NCI-H748 (cell line): Measurements from ENCODE around the gene INHBB.
"Not testable (repeated sequence)": the region's sequence is repeated elsewhere in the genome, so short reads cannot be mapped to it uniquely, and the experiment has no call there.

Source experiments
- DNase-seq: peaks from one replicate; lab custom pipeline; 2025; ENCODE audit not compliant: unreplicated experiment; lab: John Stamatoyannopoulos, UW

Gene INHBB

GRCh38 chr2:120315367-120316033 is 30.4 kb upstream of the INHBB start:
- no peak for DNase-seq

DNA sequence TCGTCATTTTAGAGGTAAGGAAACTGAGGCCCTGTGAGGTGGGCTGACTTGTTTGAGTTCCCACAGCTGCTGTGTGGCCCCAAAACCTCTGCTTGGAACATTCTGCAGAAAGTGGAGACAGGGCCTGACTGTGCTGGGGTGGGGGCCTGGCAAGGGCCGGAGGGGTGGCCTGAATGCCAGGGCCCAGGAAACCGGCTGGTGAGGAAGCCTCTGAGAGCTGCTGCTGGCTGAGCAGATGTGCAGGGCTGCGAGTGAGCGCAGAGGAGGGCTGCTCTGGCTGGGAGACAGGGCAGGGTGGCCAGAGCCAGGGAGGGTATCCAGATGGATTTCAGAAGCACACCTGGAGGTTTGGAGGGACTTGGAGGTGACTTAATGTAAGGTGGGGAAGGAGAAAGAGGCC is 29.9 kb upstream of the INHBB start:
- no peak for DNase-seq

GRCh38 chr2:120316528-120317179 is 29.3 kb upstream of the INHBB start:
- DNase-seq: no peak

DNA sequence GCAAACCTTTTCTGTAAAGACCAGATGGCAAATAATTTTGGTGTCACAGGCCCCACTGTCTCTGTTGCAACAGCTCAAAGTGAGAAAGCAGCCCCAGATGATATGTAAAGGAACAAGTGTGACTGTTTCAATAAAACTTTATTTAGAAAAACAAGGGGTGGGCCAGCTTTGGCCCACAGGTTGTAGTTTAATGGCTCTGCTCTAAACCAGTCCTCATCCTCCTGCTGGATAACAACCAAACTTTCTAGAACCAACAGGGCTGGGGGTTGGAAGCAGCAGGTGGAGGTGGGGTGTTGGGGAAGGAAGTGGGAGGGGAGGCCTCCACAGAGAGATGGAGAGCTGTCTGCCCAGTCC is 28.8 kb upstream of the INHBB start:
- DNase-seq: no peak

DNA sequence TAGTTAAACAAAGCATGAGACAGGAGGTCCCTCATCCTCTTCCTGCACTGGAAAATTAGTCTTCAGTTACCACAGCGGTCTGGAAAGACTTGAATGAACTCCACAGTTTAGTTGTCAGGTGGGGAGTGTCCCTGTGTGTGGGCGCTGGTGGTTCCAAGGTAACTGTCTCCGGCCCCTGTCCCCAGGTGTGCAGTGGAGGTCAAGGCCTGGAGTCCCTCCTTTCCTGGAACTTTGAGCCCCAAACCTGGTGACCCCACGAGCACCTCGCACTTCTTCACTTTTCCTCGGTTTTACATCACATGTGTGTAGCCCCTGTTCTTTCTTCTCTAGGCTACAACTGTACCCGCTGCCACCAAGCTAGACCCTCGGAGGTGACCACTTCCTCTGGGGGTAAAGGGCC is 28.0 kb upstream of the INHBB start:
- DNase-seq: no peak

GRCh38 chr2:120318626-120319025 is 27.3 kb upstream of the INHBB start:
- DNase-seq: no peak

- no peak for DNase-seq
Measured at GRCh38 chr2:120319123-120319522, 26.8 kb upstream of the INHBB start.

DNA sequence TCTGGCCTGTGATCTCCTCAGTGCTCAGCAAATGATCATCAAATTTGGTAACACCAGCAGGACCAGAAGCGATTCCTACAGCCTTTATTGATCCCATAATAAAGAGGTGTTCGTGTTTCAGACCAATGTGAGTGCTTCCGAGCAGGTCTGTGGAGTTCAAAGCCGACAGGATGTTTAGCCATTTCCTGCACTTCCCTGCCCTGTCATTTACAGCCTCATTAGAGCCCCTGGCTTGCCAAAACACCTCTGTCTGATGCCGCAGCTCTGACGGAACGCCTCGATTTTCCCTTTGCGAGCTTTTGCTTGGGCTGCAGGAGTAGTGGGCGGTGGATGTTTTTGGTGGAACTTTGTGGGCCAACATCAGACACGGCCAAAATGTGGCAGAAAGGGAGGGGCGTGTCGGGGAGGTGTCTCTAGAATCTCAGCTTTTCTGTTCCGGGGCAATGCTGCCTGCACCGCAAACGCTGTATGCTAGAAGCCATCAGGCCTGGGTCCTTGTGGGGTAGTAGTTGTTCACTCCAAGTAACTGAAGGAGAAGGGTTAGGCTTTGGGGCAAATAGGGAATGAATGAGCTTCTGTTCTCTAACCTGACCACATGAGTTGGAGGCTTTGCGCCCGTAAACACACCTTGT is 26.1 kb upstream of the INHBB start:
- no peak for DNase-seq

GRCh38 chr2:120320318-120320851 is 25.6 kb upstream of the INHBB start:
- no peak for DNase-seq

DNA sequence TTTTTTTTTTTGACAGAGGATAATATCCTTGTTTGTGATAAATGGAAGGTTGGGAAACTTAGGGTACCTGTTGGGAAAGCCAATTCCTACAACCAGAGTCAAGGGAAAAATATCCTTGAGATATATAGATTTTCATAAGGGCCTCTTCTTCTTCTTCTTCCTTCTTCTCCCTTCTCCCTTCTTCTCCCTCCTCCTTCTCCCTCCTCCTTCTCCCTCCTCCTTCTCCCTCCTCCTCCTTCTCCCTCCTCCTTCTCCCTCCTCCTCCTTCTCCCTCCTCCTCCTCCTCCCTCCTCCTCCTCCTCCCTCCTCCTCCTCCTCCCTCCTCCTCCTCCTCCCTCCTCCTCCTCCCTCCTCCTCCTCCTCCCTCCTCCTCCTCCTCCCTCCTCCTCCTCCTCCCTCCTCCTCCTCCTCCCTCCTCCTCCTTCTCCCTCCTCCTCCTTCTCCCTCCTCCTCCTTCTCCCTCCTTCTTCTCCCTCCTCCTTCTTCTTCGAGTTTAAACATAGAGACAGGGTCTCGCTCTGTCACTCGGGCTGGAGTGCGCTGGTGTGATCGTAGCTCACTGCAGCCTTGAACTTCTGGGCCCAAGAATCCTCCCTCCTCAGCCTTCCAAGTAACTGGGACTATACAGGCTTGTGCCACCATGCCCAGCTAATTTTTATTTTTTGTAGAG is 24.9 kb upstream of the INHBB start:
- DNase-seq: not testable (repeated sequence)

- no peak for DNase-seq
Measured at GRCh38 chr2:120321721-120322284, 24.1 kb upstream of the INHBB start.

- no peak for DNase-seq
Measured at GRCh38 chr2:120322329-120322728, 23.6 kb upstream of the INHBB start.

DNA sequence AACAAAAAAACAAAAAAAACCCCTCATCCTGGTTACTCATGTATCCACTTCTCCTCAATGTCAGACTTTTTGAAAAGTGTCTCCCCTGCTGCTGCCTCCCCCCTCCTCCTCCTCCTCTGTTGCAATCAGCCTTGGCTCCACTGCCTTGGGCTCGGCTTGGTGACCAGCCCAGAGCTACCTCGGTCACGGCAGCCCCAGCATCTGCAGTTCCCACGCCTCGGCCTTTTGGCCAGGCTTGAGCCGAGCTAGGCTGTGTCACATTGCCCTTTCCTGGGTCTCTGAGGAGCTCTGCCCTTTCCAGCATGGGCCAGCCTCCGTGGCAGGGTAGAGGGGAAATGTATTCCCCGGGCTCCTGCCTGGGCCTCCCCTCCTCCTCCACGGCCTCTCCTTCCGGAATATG is 22.7 kb upstream of the INHBB start:
- DNase-seq: no peak

DNA sequence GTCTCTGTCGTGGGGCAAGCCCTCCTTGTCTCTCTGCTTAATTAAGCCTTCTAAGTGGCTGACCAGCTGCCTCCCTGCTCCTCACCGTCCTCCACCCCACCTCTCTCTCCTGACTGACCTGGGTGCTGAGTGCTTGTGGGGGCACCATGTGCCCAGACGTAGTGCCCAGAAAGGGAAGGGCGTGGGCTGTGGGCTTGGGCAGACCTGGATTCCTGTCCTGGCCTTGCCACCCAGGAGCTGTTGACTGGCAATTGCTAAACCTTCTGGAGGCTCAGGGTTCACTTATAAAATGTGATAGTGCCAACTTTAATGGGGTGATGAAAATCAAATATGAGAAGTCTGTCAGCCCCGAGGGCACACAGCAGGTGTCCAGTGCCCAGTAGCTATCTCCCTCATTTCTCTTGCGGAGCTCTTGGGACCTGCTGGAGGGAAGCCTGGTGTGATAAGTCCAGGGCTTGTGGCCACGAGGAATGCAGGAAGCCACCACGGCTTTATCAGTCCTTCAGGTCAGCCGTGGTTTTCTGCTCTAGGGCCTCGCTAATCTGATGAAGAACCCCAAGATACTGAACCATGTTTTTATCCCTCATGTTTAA is 22.0 kb upstream of the INHBB start:
- DNase-seq: no peak

DNA sequence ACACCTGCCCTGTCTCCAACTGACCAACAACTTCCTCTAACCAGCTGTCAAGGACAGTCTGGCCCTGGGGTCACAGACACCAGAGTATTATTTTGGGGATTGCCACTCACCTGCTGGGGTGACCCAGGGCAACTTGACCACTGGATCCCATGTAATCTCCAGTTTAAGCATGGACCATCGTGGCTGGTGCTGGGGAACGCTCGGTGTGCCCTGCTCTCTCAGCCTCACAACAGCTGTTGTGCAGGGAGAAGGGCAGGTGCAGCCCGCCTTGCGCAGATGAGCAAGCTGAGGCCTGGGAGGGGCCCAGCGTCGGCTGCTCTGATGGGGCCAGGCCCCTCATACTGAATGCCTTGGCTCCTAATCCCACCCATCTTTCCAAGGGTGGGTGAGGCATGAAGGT is 21.0 kb upstream of the INHBB start:
- no peak for DNase-seq

DNA sequence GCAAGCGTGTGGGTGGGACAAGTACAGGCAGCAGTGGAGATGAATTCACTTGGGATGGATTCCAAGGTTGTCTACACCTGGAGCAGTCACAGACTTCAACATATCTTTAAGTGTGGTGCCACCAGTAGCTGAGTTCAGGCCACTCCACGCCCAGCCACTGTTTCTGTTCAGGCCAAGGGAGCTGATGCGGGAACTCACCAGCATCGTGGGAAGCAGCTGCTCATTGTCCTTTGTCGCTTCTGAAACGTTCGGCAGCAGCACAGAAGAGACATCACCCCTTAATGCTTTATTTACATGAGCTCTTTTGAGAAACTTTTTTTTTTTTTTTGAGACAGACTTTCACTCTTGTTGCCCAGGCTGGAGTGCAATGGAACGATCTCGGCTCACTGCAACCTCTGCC is 19.9 kb upstream of the INHBB start:
- DNase-seq: no peak

DNA sequence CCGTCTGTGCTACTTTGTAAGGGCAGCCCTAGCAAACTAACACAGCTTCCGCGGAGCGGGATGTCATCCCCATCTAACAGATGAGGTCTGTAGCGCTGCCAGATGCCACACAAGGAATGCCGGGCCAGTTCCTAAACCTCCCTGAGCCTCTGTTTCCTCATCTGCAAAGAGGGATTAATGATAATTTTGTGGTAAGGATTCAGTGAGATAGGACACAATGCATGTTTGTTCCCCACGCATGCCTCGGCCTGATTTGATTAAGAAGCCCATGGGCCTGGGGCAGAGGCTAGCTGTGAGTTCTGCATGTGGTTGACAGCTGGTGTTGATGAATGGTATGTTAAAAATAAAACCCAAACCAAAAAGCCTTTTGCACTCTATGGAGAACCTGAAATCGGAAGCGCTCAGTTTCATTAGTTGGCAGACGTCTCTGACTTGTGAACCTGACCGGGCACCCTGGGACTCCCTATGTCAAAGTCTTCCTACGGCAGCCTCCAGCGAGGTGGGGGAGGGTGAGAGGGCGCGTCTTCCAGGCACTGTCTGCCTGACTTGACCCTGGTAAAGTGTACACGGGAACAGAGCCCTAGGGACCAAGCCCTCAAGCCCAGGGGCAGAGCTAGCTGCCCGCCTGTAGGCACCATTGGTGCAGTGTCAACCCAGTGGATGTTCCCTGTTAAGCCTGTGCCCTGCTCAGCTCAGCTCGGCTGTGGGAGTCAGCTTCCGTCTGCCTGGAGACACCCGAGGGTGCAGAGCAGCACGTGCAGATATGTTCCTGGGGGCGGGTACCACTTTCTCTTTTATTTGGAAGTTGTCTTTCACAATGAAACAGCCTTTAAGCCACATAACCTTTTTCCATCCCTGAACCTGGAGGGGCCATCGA is 14.8 kb upstream of the INHBB start:
- DNase-seq: no peak

DNA sequence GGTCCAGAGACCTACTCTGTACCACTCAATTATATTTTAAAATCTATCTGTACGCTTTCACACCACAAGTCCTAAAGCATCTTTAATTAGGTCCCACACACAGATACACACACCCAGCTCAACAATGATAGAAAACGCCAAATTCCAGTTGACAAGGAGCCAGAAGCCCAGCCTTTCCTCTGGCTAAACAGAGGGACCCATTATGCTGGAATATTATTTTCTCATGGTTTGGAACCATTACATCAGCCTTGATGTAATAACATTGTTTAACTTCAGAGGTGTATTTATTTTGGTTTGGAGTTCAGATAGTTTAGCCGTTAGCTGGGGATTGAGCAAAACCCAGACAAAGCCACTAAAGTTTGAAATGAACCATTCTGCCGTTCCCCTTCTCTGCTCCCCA is 14.0 kb upstream of the INHBB start:
- DNase-seq: no peak

DNA sequence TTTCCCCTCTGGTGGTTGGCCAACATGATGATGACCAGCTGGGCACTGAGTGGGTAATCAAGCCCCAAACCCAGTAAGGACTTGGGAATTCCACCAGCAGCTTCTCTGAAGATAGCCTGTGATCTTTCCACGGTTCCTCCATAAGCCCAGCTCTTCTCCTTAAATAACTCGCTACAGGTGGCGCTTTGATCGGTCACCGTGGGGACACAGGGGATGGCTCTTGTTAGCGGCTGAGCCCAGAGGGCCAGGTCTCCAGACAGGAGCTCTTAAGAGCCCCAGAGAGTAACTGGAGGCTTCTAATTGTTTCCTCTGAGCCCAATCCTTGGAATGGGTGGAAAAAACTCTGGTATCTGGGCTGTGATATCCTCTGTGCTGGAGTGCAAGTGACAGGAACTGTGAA is 13.6 kb upstream of the INHBB start:
- DNase-seq: no peak

- DNase-seq: no peak
Measured at GRCh38 chr2:120334068-120334467, 11.9 kb upstream of the INHBB start.
